HepG2 (cell line): Measurements from ENCODE around the gene ZNF547. TPM values are rescaled to one million over a fixed set of nuclear protein-coding genes. Genes with fewer than 3 reads are reported as not detected.
A peak's percentile ranks its signal among the peaks of the same experiment; 100 is the strongest.

Experiments
- ATF3 ChIP-seq: sonication (generic); formaldehyde crosslinking; IDR thresholded peaks from 2 replicates; pipeline ENCODE4 v1.4.0; 2020; ENCODE audit warnings: missing genetic modification reagents
- FOXA3 ChIP-seq: IDR thresholded peaks from 2 replicates; pipeline ENCODE4 v1.6.1; 2016; ENCODE audit warnings: missing genetic modification reagents, missing compliant biosample characterization
- GLI4 ChIP-seq: sonication (generic); formaldehyde crosslinking; IDR thresholded peaks from 2 replicates; pipeline ENCODE4 v1.5.1; 2020; ENCODE audit warnings: missing genetic modification reagents, mild to moderate bottlenecking, moderate library complexity, borderline replicate concordance
- HIC2 ChIP-seq: sonication (generic); formaldehyde crosslinking; IDR thresholded peaks from 2 replicates; pipeline ENCODE4 v1.9.0; 2022; ENCODE audit warnings: low read depth, missing genetic modification reagents
- KDM2A ChIP-seq: sonication (generic); formaldehyde crosslinking; IDR thresholded peaks from 2 replicates; pipeline ENCODE4 v1.4.0; 2020; ENCODE audit warnings: low read depth, missing genetic modification reagents, borderline replicate concordance
- KDM5A ChIP-seq: fragments of 200-600 bp; sonication (generic); IDR thresholded peaks from 2 replicates; pipeline ENCODE4 v1.7.0; 2018; ENCODE audit warnings: antibody characterized with exemption, mild to moderate bottlenecking, low read length, borderline replicate concordance
- KMT2B ChIP-seq: IDR thresholded peaks from 2 replicates; pipeline ENCODE4 v1.6.1; 2016; ENCODE audit warnings: missing genetic modification reagents, missing compliant biosample characterization
- NCOA2 ChIP-seq: sonication (generic); formaldehyde crosslinking; IDR thresholded peaks from 2 replicates; pipeline ENCODE4 v1.8.0; 2022; ENCODE audit warnings: inconsistent platforms
- NR2C2 ChIP-seq: sonication (generic); formaldehyde crosslinking; IDR thresholded peaks from 2 replicates; pipeline ENCODE4 v1.4.0; 2020; ENCODE audit warnings: missing genetic modification reagents, mild to moderate bottlenecking, moderate library complexity, borderline replicate concordance
- SOX13 ChIP-seq, 3 experiments: fragments of 450-650 bp in 1 of 3; sonication (generic) in 1 of 3; formaldehyde crosslinking in 1 of 3; IDR thresholded peaks in 2 of 3; conservative IDR thresholded peaks in 1 of 3; 2 replicates each; pipeline versions ENCODE4 v1.5.0 to v1.6.1; 2016 to 2020; ENCODE audit warnings: antibody characterized with exemption in 1 of 3, mild to moderate bottlenecking in 1 of 3, missing compliant biosample characterization in 1 of 3, missing genetic modification reagents in 1 of 3, moderate library complexity in 1 of 3
- TBX2 ChIP-seq: sonication (generic); formaldehyde crosslinking; IDR thresholded peaks from 2 replicates; pipeline ENCODE4 v1.5.0; 2020; ENCODE audit warnings: missing genetic modification reagents, mild to moderate bottlenecking, borderline replicate concordance
- YEATS2 ChIP-seq: sonication (generic); formaldehyde crosslinking; IDR thresholded peaks from 2 replicates; pipeline ENCODE4 v1.4.0; 2020; ENCODE audit warnings: missing genetic modification reagents, borderline replicate concordance
- ZFY ChIP-seq: sonication (generic); formaldehyde crosslinking; IDR thresholded peaks from 2 replicates; pipeline ENCODE4 v1.4.0; 2020; ENCODE audit warnings: missing genetic modification reagents
- ZNF296 ChIP-seq: sonication (generic); formaldehyde crosslinking; conservative IDR thresholded peaks from 2 replicates; pipeline ENCODE4 v1.5.0; 2020; ENCODE audit warnings: mild to moderate bottlenecking, missing genetic modification reagents
- ZNF350 ChIP-seq: sonication (generic); formaldehyde crosslinking; IDR thresholded peaks from 2 replicates; pipeline ENCODE4 v1.4.0; 2020; ENCODE audit warnings: mild to moderate bottlenecking, low read depth, missing genetic modification reagents, borderline replicate concordance
- ZNF503 ChIP-seq: sonication (generic); formaldehyde crosslinking; IDR thresholded peaks from 2 replicates; pipeline ENCODE4 v1.4.0; 2020; ENCODE audit warnings: missing genetic modification reagents
- ZNF547 ChIP-seq: sonication (generic); formaldehyde crosslinking; IDR thresholded peaks from 2 replicates; pipeline ENCODE4 v1.5.1; 2020; ENCODE audit warnings: mild to moderate bottlenecking, missing genetic modification reagents
- ZNF567 ChIP-seq: sonication (generic); formaldehyde crosslinking; IDR thresholded peaks from 2 replicates; pipeline ENCODE4 v1.8.1; 2023; ENCODE audit warnings: mild to moderate bottlenecking, missing genetic modification reagents, borderline replicate concordance
- ZNF816 ChIP-seq: sonication (generic); formaldehyde crosslinking; IDR thresholded peaks from 2 replicates; pipeline ENCODE4 v1.8.0; 2022; ENCODE audit warnings: missing genetic modification reagents, mild to moderate bottlenecking, borderline replicate concordance
- polyA plus RNA-seq, 8 experiments: library from polyadenylated mRNA; depleted of rRNA in 3 of 8; stranded (reverse) in 7 of 8; unstranded in 1 of 8; fragments of >200 nt; fragmentation: Illumina TruSeq in 4 of 8; extraction: Trizol in 4 of 8; gene quantifications; 2 replicates each; pipeline versions ENCODE4 v1.2.1 to v1.2.3, GENCODE V29; 2011 to 2016; ENCODE audit warnings: low read depth in 4 of 8, missing spikeins in 1 of 8, mixed read lengths in 1 of 8; ENCODE audit not compliant: insufficient read depth in 1 of 8
- total RNA-seq, 5 experiments: library from RNA; depleted of rRNA; stranded (reverse); fragments of >200 nt; fragmentation: Illumina TruSeq; extraction: Trizol; gene quantifications; 2 replicates each; pipeline ENCODE4 v1.2.3, GENCODE V29; 2016; ENCODE audit warnings: low read depth in 1 of 5
- TF ChIP-seq, protein P1 (sequence below): IDR thresholded peaks from 2 replicates; pipeline ENCODE4 v1.6.1; 2016; ENCODE audit warnings: missing genetic modification reagents, missing compliant biosample characterization
- TF ChIP-seq, protein P2 (sequence below): sonication (generic); formaldehyde crosslinking; IDR thresholded peaks from 2 replicates; pipeline ENCODE4 v1.8.0; 2022; ENCODE audit warnings: missing genetic modification reagents, mild to moderate bottlenecking, moderate library complexity, borderline replicate concordance

The ZNF547 gene
- total and polyA plus RNA-seq, 2 of the 13 experiments (the other 11 are each of a cell fraction or from before 2014, with no cell fraction given), result 2.0 to 2.6 TPM

GRCh38 chr19:57410877-57411671 lies 47.7 kb downstream of the ZNF547 start, which contains the start of gene ZNF17 (continued):
- TF ChIP-seq ZNF350 (CRISPR knock-in tag) (peak; percentile 74; the same call in 1 of the 2 replicates), ZNF503 (CRISPR knock-in tag) (no peak), ZNF567 (CRISPR knock-in tag) (peak; percentile 65; the same call in 1 of the 2 replicates), KMT2B (CRISPR knock-in tag) (peak; percentile 91), ZNF547 (CRISPR knock-in tag) (0 out of 2 replicates have a peak, but pooled peaks have one; percentile 37), ATF3 (CRISPR knock-in tag) (peak; percentile 21; the same call in 1 of the 2 replicates), KDM5A (peak; percentile 96), FOXA3 (CRISPR knock-in tag) (peak; percentile 85), NR2C2 (peak; percentile 92), SOX13 (IDR thresholded peaks at IDR 0.05) (no peak), SOX13 (CRISPR knock-in tag; conservative IDR thresholded peaks at IDR 0.05 in 1 of 2, IDR thresholded peaks at IDR 0.05 in 1 of 2) (peak in 1 of 2 experiments; percentile 19; a peak in 1 of 4 replicates), ZFY (CRISPR knock-in tag) (peak; percentile 53), GLI4 (CRISPR knock-in tag) (no peak), ZNF296 (CRISPR knock-in tag) (no peak), ZNF816 (no peak), HIC2 (CRISPR knock-in tag) (no peak), KDM2A (peak; percentile 94), TBX2 (peak; percentile 51), YEATS2 (peak; percentile 86; the same call in 1 of the 2 replicates), NCOA2 (CRISPR knock-in tag) (peak; percentile 28; the same call in 1 of the 2 replicates)
- TF ChIP-seq, protein P1, sequence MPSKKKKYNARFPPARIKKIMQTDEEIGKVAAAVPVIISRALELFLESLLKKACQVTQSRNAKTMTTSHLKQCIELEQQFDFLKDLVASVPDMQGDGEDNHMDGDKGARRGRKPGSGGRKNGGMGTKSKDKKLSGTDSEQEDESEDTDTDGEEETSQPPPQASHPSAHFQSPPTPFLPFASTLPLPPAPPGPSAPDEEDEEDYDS (CRISPR knock-in tag), result peak; percentile 22; the same call in 1 of the 2 replicates
- TF ChIP-seq, protein P2, sequence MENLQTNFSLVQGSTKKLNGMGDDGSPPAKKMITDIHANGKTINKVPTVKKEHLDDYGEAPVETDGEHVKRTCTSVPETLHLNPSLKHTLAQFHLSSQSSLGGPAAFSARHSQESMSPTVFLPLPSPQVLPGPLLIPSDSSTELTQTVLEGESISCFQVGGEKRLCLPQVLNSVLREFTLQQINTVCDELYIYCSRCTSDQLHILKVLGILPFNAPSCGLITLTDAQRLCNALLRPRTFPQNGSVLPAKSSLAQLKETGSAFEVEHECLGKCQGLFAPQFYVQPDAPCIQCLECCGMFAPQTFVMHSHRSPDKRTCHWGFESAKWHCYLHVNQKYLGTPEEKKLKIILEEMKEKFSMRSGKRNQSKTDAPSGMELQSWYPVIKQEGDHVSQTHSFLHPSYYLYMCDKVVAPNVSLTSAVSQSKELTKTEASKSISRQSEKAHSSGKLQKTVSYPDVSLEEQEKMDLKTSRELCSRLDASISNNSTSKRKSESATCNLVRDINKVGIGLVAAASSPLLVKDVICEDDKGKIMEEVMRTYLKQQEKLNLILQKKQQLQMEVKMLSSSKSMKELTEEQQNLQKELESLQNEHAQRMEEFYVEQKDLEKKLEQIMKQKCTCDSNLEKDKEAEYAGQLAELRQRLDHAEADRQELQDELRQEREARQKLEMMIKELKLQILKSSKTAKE (CRISPR knock-in tag), result no peak
